CD4-positive, alpha-beta T cell treated with Interleukin-17A for 4 hours (primary cell): ENCODE measurements around the gene ATXN7L2.

ENCODE experiments used
- DNase-seq: peaks from one replicate; pipeline ENCODE4 v3.0.0-alpha.2; 2020; ENCODE audit warnings: mixed read lengths

The ATXN7L2 gene

GRCh38 chr1:109527846-109528695 is 44.4 kb downstream of the ATXN7L2 start:
- no peak for DNase-seq

- DNase-seq, result no peak
Observed at GRCh38 chr1:109528712-109529111, 45.0 kb downstream of the ATXN7L2 start.

GRCh38 chr1:109529881-109530456 is 46.3 kb downstream of the ATXN7L2 start:
- DNase-seq, result no peak

- no peak for DNase-seq
Observed at GRCh38 chr1:109530457-109531087, 46.9 kb downstream of the ATXN7L2 start.

- DNase-seq, result no peak
Observed at GRCh38 chr1:109531380-109531779, 47.7 kb downstream of the ATXN7L2 start.

- DNase-seq, result no peak
Observed at GRCh38 chr1:109531826-109532364, 48.2 kb downstream of the ATXN7L2 start.

GRCh38 chr1:109532365-109533136 is 48.8 kb downstream of the ATXN7L2 start:
- peak; percentile 94 for DNase-seq

GRCh38 chr1:109534307-109534858 is 50.7 kb downstream of the ATXN7L2 start:
- DNase-seq, result no peak

GRCh38 chr1:109535481-109535880 is 51.8 kb downstream of the ATXN7L2 start:
- DNase-seq, result no peak

GRCh38 chr1:109535971-109536491 is 52.3 kb downstream of the ATXN7L2 start:
- DNase-seq, result no peak

- DNase-seq, result no peak
Observed at GRCh38 chr1:109537450-109538178, 53.9 kb downstream of the ATXN7L2 start.

GRCh38 chr1:109538827-109539555 is 55.3 kb downstream of the ATXN7L2 start:
- no peak for DNase-seq

GRCh38 chr1:109539676-109540075 is 56.0 kb downstream of the ATXN7L2 start, which contains the start of gene GPR61:
Gene GPR61 (plus strand): TSS chr1:109539872. CDS start chr1:109543023, 3,151 bp downstream.
- DNase-seq, result no peak

- no peak for DNase-seq
Observed at GRCh38 chr1:109541102-109541501, 57.4 kb downstream of the ATXN7L2 start.
